ENCODE measurements around the gene EFEMP2. TPM values are rescaled to one million over a fixed set of nuclear protein-coding genes. Genes with fewer than 3 reads are reported as not detected.

Gene EFEMP2
- polyA plus RNA-seq, 1 donor (not counting 4 experiments of a cell fraction or from before 2014, with no cell fraction given), result 4.8 TPM

GRCh38 chr11:65864706-65865471 is 7.7 kb downstream of the EFEMP2 start:
- H3K79me2 ChIP-seq (ENCODE audit: control insufficient read depth, insufficient read depth, low read length), result peaks cover 29% of the 10 kb centered on the region
- TF ChIP-seq EZH2 (IDR thresholded peaks at IDR 0.05; ENCODE audit: low read length) (no peak), CTCF (optimal IDR thresholded peaks at IDR 0.05 in 1 of 3, IDR thresholded peaks at IDR 0.05 in 1 of 3, conservative IDR thresholded peaks at IDR 0.05 in 1 of 3; ENCODE audit: extremely low read depth in 1 of 3, insufficient read depth in 2 of 3, low read length in 3 of 3) (no peak)

GRCh38 chr11:65863889-65864705 is 8.5 kb downstream of the EFEMP2 start:
- Histone ChIP-seq H4K20me1 (ENCODE audit: control insufficient read depth, extremely low read depth, insufficient read depth, low read length) (no peaks in the 10 kb centered on the region), H3K27me3 (ENCODE audit: control insufficient read depth, extremely low read depth, insufficient read depth, low read length) (no peaks in the 10 kb centered on the region), H3K36me3 (ENCODE audit: control insufficient read depth in 2 of 2, extremely low read depth in 1 of 2, insufficient read depth in 2 of 2, low read length in 2 of 2) (peaks cover 34 to 51% of the 10 kb centered on the region in 2 experiments), H2AFZ (ENCODE audit: control insufficient read depth, low read length) (no peak overlapping the region), H3K4me3 (ENCODE audit: control insufficient read depth in 2 of 3, extremely low read depth in 1 of 3, insufficient read depth in 2 of 3, low read depth in 1 of 3, low read length in 3 of 3) (no peak overlapping the region), H3K27ac (ENCODE audit: control insufficient read depth, insufficient read depth, low read length) (no peak overlapping the region), H3K9me3 (ENCODE audit: control insufficient read depth, low read depth, low read length) (no peaks in the 10 kb centered on the region), H3K79me2 (ENCODE audit: control insufficient read depth, insufficient read depth, low read length) (peaks cover 29% of the 10 kb centered on the region), H3K9ac (ENCODE audit: control insufficient read depth, extremely low read depth, insufficient read depth, low read length) (no peak overlapping the region), H3K4me2 (ENCODE audit: control insufficient read depth, extremely low read depth, insufficient read depth, low read depth, low read length) (no peak overlapping the region), H3K9me1 (ENCODE audit: control insufficient read depth, extremely low read depth, insufficient read depth, low read length) (no peaks in the 10 kb centered on the region), H3K4me1 (ENCODE audit: control insufficient read depth, extremely low read depth, insufficient read depth, low read length) (peaks cover 15% of the 10 kb centered on the region)
- TF ChIP-seq CTCF (optimal IDR thresholded peaks at IDR 0.05 in 1 of 3, IDR thresholded peaks at IDR 0.05 in 1 of 3, conservative IDR thresholded peaks at IDR 0.05 in 1 of 3; ENCODE audit: extremely low read depth in 1 of 3, insufficient read depth in 2 of 3, low read length in 3 of 3) (no peak), EZH2 (IDR thresholded peaks at IDR 0.05; ENCODE audit: low read length) (no peak)
- no peak for FAIRE-seq
- no peak for DNase-seq (ENCODE audit: low read depth, low spot score)
- dilution Hi-C loops (cut with MboI; ENCODE audit: extremely low pct_ligation_motif_present, low sequenced_read_pairs), result no loop called here

More at GRCh38 chr11:65864706-65865471, 7.7 kb downstream of the EFEMP2 start:
- FAIRE-seq (no peak), DNase-seq (ENCODE audit: low read depth, low spot score) (no peak)
- Histone ChIP-seq H3K9me3 (ENCODE audit: control insufficient read depth, low read depth, low read length) (no peaks in the 10 kb centered on the region), H3K9ac (ENCODE audit: control insufficient read depth, extremely low read depth, insufficient read depth, low read length) (no peak overlapping the region), H3K36me3 (ENCODE audit: control insufficient read depth in 2 of 2, extremely low read depth in 1 of 2, insufficient read depth in 2 of 2, low read length in 2 of 2) (peaks cover 34 to 51% of the 10 kb centered on the region in 2 experiments), H4K20me1 (ENCODE audit: control insufficient read depth, extremely low read depth, insufficient read depth, low read length) (no peaks in the 10 kb centered on the region), H3K4me3 (ENCODE audit: control insufficient read depth in 2 of 3, extremely low read depth in 1 of 3, insufficient read depth in 2 of 3, low read depth in 1 of 3, low read length in 3 of 3) (no peak overlapping the region), H3K9me1 (ENCODE audit: control insufficient read depth, extremely low read depth, insufficient read depth, low read length) (no peaks in the 10 kb centered on the region), H3K27ac (ENCODE audit: control insufficient read depth, insufficient read depth, low read length) (no peak overlapping the region), H3K4me1 (ENCODE audit: control insufficient read depth, extremely low read depth, insufficient read depth, low read length) (peaks cover 10% of the 10 kb centered on the region), H3K4me2 (ENCODE audit: control insufficient read depth, extremely low read depth, insufficient read depth, low read depth, low read length) (no peak overlapping the region), H3K27me3 (ENCODE audit: control insufficient read depth, extremely low read depth, insufficient read depth, low read length) (no peaks in the 10 kb centered on the region), H2AFZ (ENCODE audit: control insufficient read depth, low read length) (no peak overlapping the region)
- dilution Hi-C loops (cut with MboI; ENCODE audit: extremely low pct_ligation_motif_present, low sequenced_read_pairs), result no loop called here

Measured in keratinocyte (primary cell).